ENCODE results near the gene PLPPR2.
"Not testable (repeated sequence)": the region's sequence is repeated elsewhere in the genome, so short reads cannot be mapped to it uniquely, and the experiment has no call there.

Gene PLPPR2

DNA sequence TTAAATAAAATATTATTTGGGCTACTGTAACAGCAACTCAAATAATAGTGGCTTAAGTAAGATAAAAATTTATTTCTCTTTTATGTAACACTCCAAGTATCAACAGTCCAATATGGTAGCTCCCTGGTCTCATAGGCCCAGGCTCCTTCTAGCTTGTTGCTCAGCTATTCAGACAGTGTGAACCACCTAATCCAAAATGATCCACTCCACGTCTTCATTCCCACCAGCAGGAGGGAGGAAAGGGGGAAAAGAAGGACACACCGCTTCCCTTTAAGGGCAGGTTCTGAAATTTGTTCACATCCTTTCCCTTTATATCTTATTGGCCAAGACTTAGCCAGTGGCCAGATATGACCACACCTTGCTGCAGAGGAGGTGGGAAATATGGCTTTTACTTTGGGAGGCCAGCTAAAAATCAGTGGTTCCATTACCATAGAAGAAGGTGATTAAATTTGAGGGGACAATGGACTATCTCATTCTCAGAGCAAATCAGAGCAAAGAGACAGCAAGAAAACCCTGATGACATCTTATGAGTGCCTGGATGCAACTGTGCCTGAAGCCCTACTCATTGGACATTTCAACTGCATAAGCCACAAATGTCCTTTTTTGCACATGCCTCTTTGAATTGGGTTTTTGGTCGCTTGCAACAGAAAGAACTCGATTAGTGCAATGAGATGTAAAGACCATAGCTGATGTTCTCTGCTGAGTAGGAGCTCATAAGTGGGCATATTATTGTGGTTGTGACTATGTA, 35.9 kb downstream of the PLPPR2 start:
- H3K27me3 Mint-ChIP-seq, result peaks cover 4% of the 10 kb centered on the region
- no peak overlapping the region for H3K27ac Mint-ChIP-seq
- H3K4me1 Mint-ChIP-seq (ENCODE audit: low read depth), result peaks cover 5% of the 10 kb centered on the region
- no peaks in the 10 kb centered on the region for H3K9me3 Mint-ChIP-seq (ENCODE audit: low read depth)
- H3K4me3 Mint-ChIP-seq, result no peak overlapping the region
- H3K36me3 Mint-ChIP-seq, result no peaks in the 10 kb centered on the region

DNA sequence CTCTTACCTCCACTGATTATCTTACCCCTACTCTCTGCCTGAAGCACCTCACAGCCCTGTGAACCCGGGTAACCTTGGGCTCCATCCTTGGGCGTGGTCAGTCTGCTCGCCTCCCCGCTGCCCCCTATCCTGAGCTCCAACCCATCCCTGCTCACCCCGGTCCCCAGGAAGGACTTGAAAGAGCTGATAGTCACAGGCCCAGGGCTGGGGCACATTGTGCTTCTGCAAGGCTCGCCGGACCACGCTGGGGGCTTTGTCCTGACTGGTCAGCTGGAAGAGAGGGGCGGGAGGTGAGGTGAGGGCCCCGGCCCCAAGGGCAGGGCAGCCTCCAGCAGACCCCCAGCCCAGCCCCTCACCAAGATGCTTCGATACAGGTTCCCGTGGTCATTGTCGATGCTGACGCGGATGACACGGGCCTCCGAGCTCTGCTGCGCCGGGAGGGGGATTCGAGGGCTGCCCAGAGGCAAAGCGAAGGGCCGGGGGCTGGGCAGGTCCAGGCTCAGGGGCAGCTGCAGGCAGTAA, 41.9 kb downstream of the PLPPR2 start:
- H3K4me3 Mint-ChIP-seq, result no peak overlapping the region
- no peaks in the 10 kb centered on the region for H3K4me1 Mint-ChIP-seq (ENCODE audit: low read depth)
- no peak overlapping the region for H3K27ac Mint-ChIP-seq
- no peaks in the 10 kb centered on the region for H3K36me3 Mint-ChIP-seq
- H3K27me3 Mint-ChIP-seq, result peaks cover 4% of the 10 kb centered on the region
- no peaks in the 10 kb centered on the region for H3K9me3 Mint-ChIP-seq (ENCODE audit: low read depth)

- no peaks in the 10 kb centered on the region for H3K36me3 Mint-ChIP-seq
- no peaks in the 10 kb centered on the region for H3K9me3 Mint-ChIP-seq (ENCODE audit: low read depth)
- H3K27me3 Mint-ChIP-seq, result peaks cover 4% of the 10 kb centered on the region
- no peak overlapping the region for H3K4me3 Mint-ChIP-seq
- H3K4me1 Mint-ChIP-seq (ENCODE audit: low read depth), result no peaks in the 10 kb centered on the region
- H3K27ac Mint-ChIP-seq, result no peak overlapping the region
These were observed 44.4 kb downstream of the PLPPR2 start for GRCh38 chr19:11399667-11400066.

DNA sequence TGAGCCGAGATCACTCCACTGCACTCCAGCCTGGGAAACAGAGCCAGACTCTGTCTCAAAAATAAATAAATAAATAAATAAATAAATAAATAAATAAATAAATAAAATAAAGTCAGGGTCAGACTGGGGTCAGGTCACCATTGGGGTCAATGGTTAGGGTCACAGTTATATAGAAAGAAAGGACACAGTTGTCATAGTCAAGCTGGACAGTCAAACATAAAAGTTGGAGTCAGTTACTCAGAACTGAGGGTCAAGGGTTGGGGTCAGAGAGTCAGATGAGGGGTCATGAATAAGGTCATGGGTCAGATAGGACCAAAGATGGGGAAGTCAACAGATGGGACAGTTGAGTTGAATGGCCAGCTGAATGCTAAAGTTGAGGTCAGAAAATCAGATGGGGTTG, 45.6 kb downstream of the PLPPR2 start:
- Mint-ChIP-seq H3K4me3 (no peak overlapping the region), H3K27ac (no peak overlapping the region), H3K4me1 (ENCODE audit: low read depth) (no peaks in the 10 kb centered on the region), H3K27me3 (no peaks in the 10 kb centered on the region), H3K36me3 (no peaks in the 10 kb centered on the region), H3K9me3 (ENCODE audit: low read depth) (no peaks in the 10 kb centered on the region)

DNA sequence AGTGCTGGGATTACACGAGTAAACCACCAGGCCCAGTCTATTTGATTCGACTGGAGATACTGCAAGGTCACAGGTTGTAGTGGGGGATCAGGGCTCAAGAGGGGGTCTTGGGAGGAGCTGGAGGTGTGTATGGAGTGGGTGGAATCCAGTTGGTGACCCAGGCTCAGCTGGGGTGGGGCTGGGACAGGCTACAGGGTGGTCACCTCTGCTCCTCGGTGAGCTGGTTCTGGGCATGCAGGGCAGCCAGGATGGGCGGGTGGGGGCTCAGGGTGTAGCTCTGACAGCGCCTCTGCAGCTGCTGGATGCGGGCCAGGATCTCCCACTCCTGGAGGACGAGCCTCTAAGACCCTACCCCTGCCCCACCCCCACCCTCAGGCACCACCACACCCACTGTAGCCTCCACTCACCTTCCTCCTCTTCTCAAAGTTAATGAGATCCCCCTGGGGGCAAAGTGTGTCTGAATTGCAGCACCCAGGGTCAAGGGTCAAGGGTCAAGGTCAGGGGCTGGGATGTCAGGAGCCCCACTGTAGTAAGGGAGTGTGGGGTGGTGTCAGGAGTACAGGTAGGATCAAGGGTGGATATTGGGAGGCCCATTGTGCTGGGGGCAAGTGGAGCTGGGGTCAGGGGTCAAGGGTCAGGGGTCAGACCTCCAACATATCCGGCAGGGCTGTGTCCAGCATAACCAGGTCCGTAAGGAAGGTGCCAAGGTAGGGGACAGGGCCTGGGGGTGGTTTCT, 46.7 kb downstream of the PLPPR2 start:
- Mint-ChIP-seq H3K4me1 (ENCODE audit: low read depth) (no peaks in the 10 kb centered on the region), H3K4me3 (no peak overlapping the region), H3K9me3 (ENCODE audit: low read depth) (no peaks in the 10 kb centered on the region), H3K27me3 (peaks cover 2% of the 10 kb centered on the region), H3K36me3 (no peaks in the 10 kb centered on the region), H3K27ac (no peak overlapping the region)

DNA sequence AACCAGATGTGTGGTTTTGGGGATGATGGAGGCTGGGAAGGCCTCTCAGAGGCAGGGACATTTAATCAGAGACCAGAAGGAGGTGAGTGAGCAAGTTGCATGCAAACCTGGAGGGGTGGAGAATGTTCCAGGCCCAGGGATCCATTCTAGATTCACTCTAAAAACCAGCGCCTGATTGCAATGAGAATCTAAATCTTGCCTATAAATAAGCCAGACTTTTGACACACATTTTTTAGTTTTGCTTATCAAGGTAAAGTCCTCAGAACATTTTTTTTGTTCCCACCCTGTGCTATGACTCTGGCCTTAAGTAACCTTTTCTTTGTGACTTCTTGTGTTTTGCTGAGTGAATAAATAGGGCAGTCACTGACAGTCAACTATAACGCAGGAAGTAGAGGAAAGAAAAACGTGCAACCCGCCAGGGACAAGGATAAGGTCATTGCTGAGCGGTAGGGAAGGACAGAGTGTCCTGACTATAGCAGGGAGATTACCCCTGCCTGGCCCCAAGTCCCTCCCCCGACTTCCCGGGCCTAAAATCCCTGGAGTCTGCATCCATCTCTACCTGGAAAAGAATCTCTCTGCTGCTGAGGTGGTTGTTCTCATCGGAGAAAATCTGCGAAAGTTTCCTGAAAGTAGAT, 49.5 kb downstream of the PLPPR2 start:
- Mint-ChIP-seq H3K4me3 (no peak overlapping the region), H3K36me3 (no peaks in the 10 kb centered on the region), H3K27me3 (peaks cover 7% of the 10 kb centered on the region), H3K27ac (no peak overlapping the region), H3K4me1 (ENCODE audit: low read depth) (no peaks in the 10 kb centered on the region), H3K9me3 (ENCODE audit: low read depth) (no peaks in the 10 kb centered on the region)

GRCh38 chr19:11405846-11406643, 50.8 kb downstream of the PLPPR2 start:
- Mint-ChIP-seq H3K4me1 (ENCODE audit: low read depth) (no peaks in the 10 kb centered on the region), H3K27ac (no peak overlapping the region), H3K9me3 (ENCODE audit: low read depth) (no peaks in the 10 kb centered on the region), H3K36me3 (no peaks in the 10 kb centered on the region), H3K27me3 (peaks cover 10% of the 10 kb centered on the region), H3K4me3 (no peak overlapping the region)

- H3K27me3 Mint-ChIP-seq, result peaks cover 11% of the 10 kb centered on the region
- H3K4me1 Mint-ChIP-seq (ENCODE audit: low read depth); H3K4me3 Mint-ChIP-seq; H3K9me3 Mint-ChIP-seq (ENCODE audit: low read depth); H3K27ac Mint-ChIP-seq; H3K36me3 Mint-ChIP-seq: not testable (repeated sequence)
These were observed 51.5 kb downstream of the PLPPR2 start for GRCh38 chr19:11406703-11407236.

DNA sequence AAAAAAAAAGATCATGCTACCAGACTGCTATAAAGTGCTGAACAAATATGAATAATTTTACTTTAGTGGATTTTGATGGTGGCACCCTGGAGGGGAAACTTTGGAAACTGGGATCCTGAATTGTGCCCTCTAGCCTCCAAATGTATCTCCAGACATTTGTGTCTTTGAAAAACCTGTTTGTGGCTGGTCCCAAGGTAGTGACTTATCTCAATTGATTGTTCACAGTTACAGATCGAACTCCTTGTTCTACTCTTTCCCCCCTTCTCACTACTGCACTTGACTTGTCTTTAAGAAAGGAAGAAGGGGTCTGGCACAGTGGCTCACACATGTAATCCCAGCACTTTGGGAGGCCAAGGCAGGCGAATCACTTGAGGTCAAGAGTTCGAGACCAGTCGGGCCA, 53.4 kb downstream of the PLPPR2 start:
- Mint-ChIP-seq H3K9me3 (ENCODE audit: low read depth) (no peaks in the 10 kb centered on the region), H3K4me3 (no peak overlapping the region), H3K4me1 (ENCODE audit: low read depth) (no peaks in the 10 kb centered on the region), H3K27ac (no peak overlapping the region), H3K27me3 (peaks cover 11% of the 10 kb centered on the region), H3K36me3 (no peaks in the 10 kb centered on the region)

GRCh38 chr19:11410682-11411081, 55.5 kb downstream of the PLPPR2 start:
- Mint-ChIP-seq H3K4me1 (ENCODE audit: low read depth) (no peaks in the 10 kb centered on the region), H3K4me3 (no peak overlapping the region), H3K36me3 (no peaks in the 10 kb centered on the region), H3K27me3 (peaks cover 14% of the 10 kb centered on the region), H3K9me3 (ENCODE audit: low read depth) (no peaks in the 10 kb centered on the region), H3K27ac (no peak overlapping the region)

DNA sequence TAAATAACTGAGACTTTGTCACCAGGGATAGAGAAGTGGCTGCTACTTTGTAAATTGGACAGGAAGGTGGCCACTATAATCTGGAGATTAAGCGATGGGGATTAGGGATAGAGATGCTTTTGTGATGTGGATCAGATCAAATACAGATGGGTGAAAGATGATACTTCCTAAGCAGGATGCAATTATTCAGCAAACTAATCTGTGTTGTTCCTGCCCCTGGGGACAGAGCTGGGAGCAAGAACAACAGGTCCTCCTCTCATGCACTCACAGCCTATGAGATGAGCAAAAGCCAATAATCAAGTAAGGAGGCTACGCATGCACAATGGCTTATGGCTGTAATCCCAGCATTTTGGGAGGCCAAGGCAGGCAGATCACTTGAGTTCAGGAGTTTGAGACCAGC, 59.3 kb downstream of the PLPPR2 start:
- Mint-ChIP-seq H3K4me3 (no peak overlapping the region), H3K27me3 (peaks cover 7% of the 10 kb centered on the region), H3K4me1 (ENCODE audit: low read depth) (peaks cover 8% of the 10 kb centered on the region), H3K9me3 (ENCODE audit: low read depth) (no peaks in the 10 kb centered on the region), H3K36me3 (no peaks in the 10 kb centered on the region), H3K27ac (no peak overlapping the region)

Measured in activated naive CD8-positive, alpha-beta T cell (primary cell).